ENCODE results near the gene OTX1.
"Not testable (repeated sequence)": the region's sequence is repeated elsewhere in the genome, so short reads cannot be mapped to it uniquely, and the experiment has no call there.

OTX1 gene

GRCh38 chr2:63058921-63059792, 8.5 kb downstream of the OTX1 start:
- DNase-seq (ENCODE audit: low spot score): no peak

GRCh38 chr2:63059793-63060471, 9.3 kb downstream of the OTX1 start:
- no peak for DNase-seq (ENCODE audit: low spot score)

DNA sequence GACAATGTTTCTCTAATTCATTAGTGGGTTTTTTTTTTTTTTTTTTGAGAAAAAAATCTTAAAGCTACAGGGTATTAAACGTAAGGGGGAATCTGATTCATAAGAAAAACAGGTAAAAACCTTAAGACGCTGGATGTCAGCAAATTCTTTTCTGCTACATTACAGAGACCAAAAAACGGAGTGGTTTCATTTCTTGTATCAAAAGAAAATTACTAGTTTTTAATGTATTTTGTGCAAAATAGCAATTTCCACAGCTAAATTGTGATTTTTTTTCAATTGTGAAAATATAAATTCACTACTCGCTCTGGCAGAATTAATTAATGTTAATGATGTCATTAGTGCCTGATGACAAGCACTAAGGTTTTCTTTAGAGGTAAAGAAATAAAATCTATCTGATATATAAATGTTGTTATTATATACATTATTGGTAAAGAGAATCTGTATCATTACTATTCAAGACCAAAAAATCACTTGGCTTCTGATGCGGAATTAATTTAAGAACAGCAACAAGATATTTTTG, 9.9 kb downstream of the OTX1 start:
- DNase-seq (ENCODE audit: low spot score): no peak

- no peak for DNase-seq (ENCODE audit: low spot score)
Measured at GRCh38 chr2:63064197-63064596, 13.6 kb downstream of the OTX1 start.

DNA sequence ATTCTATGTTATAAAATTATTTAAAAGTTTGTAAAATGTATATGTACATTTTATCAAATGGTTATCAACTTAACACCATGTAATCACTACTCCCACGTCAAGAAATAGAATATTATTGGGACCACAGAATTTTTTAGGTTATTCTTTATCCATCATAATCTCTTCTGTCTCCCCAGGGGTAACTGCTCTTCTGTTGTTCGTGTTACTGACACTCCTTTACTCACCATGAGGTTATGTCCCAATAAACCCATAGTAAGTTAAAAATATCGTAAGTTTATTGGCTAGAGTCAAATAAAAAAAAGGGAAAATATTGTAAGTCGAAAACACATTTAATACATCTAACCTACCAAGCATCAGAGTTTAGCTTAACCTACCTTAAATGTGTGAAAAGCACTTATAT, 14.0 kb downstream of the OTX1 start:
- no peak for DNase-seq (ENCODE audit: low spot score)

DNA sequence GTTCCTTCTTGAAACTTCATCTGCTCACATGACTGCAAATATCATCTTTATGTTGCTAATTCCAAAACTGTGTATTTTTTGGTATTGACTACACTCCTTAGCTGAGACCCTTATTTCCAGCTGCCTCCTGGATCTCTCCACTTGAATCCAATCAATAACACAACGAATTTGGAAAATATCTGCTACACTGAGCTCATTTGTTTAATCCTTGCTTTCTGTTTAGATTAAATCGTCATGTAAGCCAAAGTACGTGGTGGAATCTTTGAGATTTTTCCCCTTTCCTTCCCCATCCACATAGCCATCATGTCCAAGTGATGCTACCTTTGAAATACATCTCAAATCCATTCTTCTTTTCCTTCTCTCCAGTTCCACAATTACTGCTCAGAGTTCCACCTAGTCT, 15.6 kb downstream of the OTX1 start:
- DNase-seq (ENCODE audit: low spot score): no peak

DNA sequence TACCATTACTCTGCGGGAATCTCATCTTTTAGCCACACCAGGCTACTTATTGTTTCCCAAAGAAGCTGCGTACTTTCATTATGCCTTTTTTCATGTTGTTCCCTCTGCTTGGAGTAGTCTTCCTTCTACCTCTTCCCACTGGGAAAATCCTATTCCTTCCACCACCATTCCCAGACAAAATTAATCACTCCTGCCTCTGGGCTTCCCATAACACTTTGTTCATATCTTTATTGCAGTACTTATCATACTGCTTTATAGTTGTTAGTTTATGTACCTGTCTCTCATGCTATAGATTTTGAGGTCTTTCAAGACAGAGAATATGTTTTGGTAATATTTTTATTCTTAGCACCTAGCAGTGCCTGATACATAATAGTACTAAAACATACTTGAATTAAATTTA, 16.2 kb downstream of the OTX1 start:
- no peak for DNase-seq (ENCODE audit: low spot score)

DNA sequence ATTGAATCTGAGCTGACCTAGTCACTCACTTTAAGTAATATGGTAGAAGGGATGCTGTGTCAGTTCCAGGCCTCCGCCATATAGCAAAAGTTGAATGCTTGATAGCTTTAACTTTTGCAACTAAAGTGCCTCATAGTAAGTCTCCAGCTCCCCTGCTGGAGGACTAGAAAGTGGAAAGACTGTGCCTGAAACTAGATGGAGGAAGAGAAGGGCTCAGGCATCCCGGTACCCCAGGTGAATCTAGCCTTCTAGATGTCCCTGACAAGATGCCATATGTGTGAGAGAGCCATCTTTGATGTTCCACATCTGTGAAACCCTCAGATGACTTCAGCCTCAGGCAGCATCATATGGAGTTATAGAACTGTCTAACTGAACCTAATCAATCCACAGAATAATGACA, 21.0 kb downstream of the OTX1 start:
- no peak for DNase-seq (ENCODE audit: low spot score)

DNA sequence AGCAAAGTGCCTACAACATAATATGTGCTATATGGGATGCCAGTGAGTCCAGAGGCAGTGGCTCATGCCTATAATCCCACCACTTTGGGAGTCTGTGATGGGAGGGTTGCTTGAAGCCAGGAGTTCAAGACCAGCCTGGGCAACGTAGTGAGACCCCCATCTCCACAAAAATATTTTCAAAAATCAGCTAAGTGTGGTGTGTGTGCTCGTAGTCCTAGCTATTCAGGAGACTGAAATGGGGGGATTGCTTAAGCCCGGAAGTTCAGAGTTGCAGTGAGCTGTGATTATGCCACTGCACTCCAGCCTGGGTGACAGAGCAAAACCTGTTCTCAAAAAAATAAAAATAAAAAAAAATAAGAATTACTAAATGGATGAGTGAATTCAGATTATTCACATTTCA, 23.4 kb downstream of the OTX1 start:
- no peak for DNase-seq (ENCODE audit: low spot score)

DNA sequence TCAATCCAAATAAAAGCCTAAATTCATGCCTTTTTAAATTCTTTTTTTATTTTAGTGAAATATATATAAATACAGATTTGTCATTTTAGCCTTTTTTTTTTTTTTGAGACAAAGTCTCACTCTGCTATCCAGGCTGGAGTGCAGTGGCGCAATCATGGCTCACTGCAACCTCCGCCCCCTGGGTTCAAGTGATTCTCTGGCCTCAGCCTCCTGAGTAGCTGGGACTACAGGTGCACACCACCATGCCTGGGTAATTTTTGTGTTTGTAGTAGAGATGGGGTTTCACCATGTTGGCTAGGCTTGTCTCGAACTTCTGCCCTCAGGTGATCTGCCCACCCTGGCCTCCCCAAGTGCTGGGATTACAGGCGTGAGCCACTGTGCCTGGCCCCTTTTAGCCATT, 23.8 kb downstream of the OTX1 start:
- DNase-seq (ENCODE audit: low spot score): not testable (repeated sequence)

DNA sequence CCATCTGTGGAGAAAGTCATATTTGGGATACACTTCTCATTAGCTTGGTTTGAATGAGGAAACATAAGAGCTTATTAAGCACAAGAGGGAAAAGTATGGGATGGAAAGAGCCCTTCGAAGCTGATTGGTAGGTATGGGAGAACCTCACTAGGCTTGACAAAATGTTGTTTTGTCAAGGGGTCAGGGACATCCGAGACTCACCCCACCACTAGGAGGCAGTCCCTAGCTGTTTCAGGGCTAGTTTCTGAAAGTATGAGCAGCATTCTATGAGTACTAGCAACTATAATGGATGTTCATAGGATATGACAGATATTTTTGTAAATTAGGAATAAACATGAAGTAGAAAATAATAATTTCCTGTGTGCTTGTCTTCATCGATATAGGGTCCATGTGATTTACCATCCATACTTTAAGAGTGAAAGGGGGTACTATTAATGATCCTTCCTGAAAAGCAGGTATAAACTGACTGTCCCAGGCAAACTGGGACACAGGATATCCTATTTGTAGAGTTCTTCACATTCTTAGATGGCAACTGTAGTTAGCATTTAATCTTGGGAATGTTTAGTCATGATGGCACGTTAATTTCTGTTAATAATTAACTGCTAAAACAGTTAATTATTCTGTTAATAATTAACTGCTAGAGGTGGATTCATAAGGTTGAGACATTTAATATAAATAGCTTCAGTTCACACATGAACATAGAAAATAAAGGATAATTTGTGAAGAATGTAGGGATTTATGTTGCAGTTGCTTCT, 28.4 kb downstream of the OTX1 start:
- DNase-seq (ENCODE audit: low spot score): no peak

DNA sequence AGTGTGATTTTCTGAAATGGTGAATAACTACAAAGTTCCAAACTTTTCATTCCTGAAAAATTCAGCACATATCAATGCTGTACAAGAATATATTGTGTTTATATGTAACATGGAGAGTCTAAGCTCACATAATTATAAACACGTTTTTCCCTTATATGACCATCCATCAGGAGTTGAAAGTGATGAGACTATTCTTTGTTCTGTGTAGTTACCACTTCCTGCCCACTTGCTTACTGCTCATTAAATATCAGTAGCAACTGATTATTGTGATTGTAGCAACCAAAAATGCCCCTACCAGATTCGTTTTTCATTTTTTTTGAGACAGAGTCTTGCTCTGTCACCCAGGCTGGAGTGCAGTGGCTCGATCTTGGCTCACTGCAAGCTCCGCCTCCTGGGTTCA, 30.8 kb downstream of the OTX1 start:
- no peak for DNase-seq (ENCODE audit: low spot score)

DNA sequence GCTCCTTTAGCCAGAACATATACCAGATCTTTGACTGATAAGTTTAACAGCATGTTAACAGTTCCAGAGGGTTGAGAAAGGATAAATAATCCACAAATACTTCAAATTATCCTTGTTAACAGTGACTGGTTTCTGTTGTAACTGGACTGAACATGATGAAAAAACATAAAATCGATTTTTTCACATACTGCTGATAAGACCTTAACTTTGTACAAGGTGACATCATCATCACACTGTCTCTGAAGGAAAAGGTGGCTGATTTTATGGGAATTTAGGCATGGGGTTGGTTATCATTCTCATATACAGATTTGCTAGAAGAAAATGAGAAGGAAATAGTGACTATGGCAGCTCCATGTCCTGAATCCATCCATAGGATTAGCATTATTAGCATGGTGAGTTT, 36.1 kb downstream of the OTX1 start:
- no peak for DNase-seq (ENCODE audit: low spot score)

DNA sequence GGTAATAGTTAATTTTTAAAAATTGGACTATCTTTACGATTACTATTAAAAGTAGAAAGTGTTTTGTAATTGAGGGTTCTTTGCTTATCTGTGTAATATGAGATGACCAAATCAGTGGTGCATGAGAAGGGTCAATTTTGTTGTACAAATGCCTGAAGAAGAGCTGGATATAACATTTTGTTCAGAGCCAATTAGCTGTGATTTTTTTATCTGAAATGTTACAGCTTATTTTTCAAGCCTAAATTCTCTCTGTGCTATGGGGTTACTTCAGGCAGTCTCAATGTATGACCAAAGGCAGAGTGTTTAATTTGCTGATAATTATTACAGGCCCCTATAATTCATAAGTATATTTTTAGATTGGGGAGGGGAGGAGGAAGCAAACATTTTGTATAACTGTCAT, 41.8 kb downstream of the OTX1 start:
- DNase-seq (ENCODE audit: low spot score): no peak

DNA sequence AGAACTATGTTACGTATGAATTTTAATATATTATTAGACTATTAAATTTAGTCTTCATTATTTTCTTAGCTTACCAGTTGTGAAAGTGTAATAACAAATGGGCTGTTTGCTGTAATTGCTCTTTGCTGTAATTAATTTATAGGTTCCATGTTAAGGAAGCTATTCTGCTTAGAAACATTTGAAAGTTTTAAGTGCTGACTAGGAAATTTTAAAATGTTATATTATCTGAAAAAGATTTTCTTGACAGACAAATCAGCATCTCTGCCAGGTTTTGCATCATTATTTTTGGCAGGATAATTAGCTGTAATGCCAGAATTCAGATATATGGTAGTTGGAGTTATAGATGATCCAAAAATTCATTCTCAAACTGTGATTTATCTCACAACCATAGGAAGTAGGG, 42.2 kb downstream of the OTX1 start:
- no peak for DNase-seq (ENCODE audit: low spot score)

DNA sequence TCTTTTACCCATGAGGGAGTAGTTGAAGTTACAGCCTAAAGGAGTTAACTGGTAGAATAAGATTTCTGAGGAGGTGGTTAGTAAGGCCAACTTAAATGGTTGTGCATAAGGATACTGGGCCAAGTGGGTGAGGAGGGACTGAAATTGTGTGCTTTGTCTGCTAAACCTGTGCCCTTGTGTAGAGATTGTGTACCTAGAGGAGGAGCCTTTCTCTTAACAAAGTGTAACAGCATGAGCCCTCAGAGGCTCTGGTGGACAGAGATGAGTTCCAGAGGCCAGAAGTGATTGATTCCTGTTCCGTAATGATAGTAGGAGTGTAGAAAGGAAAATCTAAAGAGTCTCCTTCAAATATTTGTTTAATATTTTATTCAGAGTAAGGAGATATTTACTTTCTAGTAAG, 42.9 kb downstream of the OTX1 start:
- no peak for DNase-seq (ENCODE audit: low spot score)

GRCh38 chr2:63096491-63096890, 45.9 kb downstream of the OTX1 start:
- DNase-seq (ENCODE audit: low spot score): no peak

DNA sequence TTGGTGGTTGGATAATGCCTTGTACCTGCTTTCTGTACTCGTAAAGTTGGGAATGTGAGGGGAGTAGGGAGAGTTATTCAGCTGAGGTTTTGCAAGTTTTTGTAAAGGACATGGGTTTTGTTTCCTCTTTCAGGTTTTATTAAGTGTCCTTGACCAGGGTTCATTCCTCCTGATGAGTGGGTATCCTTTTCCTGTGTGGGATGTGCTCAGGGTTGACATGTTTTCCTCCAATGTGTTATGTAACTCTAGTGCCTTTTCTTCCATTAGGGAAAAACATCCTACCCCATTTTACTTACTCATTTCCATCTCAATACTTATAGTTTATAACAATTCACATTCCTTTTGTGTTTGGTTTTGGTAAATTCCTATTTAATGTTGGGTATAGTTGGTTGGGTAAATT, 48.4 kb downstream of the OTX1 start:
- no peak for DNase-seq (ENCODE audit: low spot score)

GRCh38 chr2:63101954-63102353, 51.3 kb downstream of the OTX1 start:
- DNase-seq (ENCODE audit: low spot score): no peak

DNA sequence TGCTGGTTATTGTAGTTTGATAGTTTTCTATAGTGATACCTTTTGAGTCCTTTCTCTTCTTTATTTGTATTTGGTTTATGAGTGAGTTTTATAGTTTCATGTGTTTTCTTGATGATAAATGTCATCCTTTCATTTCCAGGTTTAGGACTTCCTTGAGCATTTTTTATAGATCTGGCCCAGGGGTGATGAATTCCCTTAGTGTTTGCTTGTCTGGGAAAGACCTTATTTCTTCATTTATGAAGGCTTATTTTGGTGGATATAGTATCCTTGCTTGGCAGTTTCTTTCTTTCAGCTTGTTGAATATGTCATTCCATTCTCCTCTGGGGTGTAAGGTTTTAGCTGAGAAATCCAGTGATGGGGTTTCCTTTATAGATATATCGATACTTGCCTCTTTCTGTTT, 53.9 kb downstream of the OTX1 start:
- DNase-seq (ENCODE audit: low spot score): no peak

Measured in CD4-positive, alpha-beta T cell treated with Interleukin-2 at 100 ng/mL for 4 hours (primary cell).